ENCODE results near the gene OLFML2A. TPM values are rescaled to one million over a fixed set of nuclear protein-coding genes. Genes with fewer than 3 reads are reported as not detected.

Gene OLFML2A
- total RNA-seq, 1 experiment from 2014 or later = 1.4 TPM

- no TSS peak for BruUV-seq (replicated peaks)
- Histone ChIP-seq H3K36me3 (ENCODE audit: insufficient read depth, low read length, poor library complexity, severe bottlenecking) (no peaks in the 10 kb centered on the region), H3K27ac (ENCODE audit: low read depth, low read length, poor library complexity, severe bottlenecking) (no peak overlapping the region), H3K9me3 (ENCODE audit: low read depth, low read length, poor library complexity, severe bottlenecking) (no peaks in the 10 kb centered on the region), H3K27me3 (replicated peaks; ENCODE audit: insufficient read depth, low read depth, low read length, poor library complexity) (no peaks in the 10 kb centered on the region), H3K4me3 (ENCODE audit: low read depth, low read length, poor library complexity, severe bottlenecking) (no peak overlapping the region), H3K4me1 (ENCODE audit: insufficient read depth, low read length, poor library complexity, severe bottlenecking) (peaks cover 5% of the 10 kb centered on the region)
- intact Hi-C loops (cut with micrococcal nuclease; ENCODE audit: unreplicated experiment) = no loop called here
- ChIA-PET CTCF (no interaction called here), POLR2A (ENCODE audit: low non-redundant PET) (no interaction called here)
- no peak for DNase-seq (ENCODE audit: low spot score)
- TF ChIP-seq CTCF (conservative IDR thresholded peaks at IDR 0.05; ENCODE audit: low read depth, low read length) (no peak), EZH2 (IDR thresholded peaks at IDR 0.05; ENCODE audit: borderline replicate concordance, low read depth, low read length, poor library complexity, severe bottlenecking) (no peak)
These were observed 31.5 kb downstream of the OLFML2A start for GRCh38 chr9:124808246-124808956.

- no peak overlapping the region for H3K27ac ChIP-seq (ENCODE audit: low read depth, low read length, poor library complexity, severe bottlenecking)
- H3K27me3 ChIP-seq (replicated peaks; ENCODE audit: insufficient read depth, low read depth, low read length, poor library complexity) = no peaks in the 10 kb centered on the region
- no TSS peak for BruUV-seq (replicated peaks)
- intact Hi-C loops (cut with micrococcal nuclease; ENCODE audit: unreplicated experiment) = no loop called here
- DNase-seq (ENCODE audit: low spot score) = no peak
- no peaks in the 10 kb centered on the region for H3K9me3 ChIP-seq (ENCODE audit: low read depth, low read length, poor library complexity, severe bottlenecking)
- TF ChIP-seq CTCF (conservative IDR thresholded peaks at IDR 0.05; ENCODE audit: low read depth, low read length) (no peak), EZH2 (IDR thresholded peaks at IDR 0.05; ENCODE audit: borderline replicate concordance, low read depth, low read length, poor library complexity, severe bottlenecking) (no peak)
- H3K4me3 ChIP-seq (ENCODE audit: low read depth, low read length, poor library complexity, severe bottlenecking) = no peak overlapping the region
- peaks cover 5% of the 10 kb centered on the region for H3K4me1 ChIP-seq (ENCODE audit: insufficient read depth, low read length, poor library complexity, severe bottlenecking)
- POLR2A ChIA-PET (ENCODE audit: low non-redundant PET) = no interaction called here
- CTCF ChIA-PET = no interaction called here
- no peaks in the 10 kb centered on the region for H3K36me3 ChIP-seq (ENCODE audit: insufficient read depth, low read length, poor library complexity, severe bottlenecking)
These were observed 32.3 kb downstream of the OLFML2A start for GRCh38 chr9:124809211-124809610.

DNA sequence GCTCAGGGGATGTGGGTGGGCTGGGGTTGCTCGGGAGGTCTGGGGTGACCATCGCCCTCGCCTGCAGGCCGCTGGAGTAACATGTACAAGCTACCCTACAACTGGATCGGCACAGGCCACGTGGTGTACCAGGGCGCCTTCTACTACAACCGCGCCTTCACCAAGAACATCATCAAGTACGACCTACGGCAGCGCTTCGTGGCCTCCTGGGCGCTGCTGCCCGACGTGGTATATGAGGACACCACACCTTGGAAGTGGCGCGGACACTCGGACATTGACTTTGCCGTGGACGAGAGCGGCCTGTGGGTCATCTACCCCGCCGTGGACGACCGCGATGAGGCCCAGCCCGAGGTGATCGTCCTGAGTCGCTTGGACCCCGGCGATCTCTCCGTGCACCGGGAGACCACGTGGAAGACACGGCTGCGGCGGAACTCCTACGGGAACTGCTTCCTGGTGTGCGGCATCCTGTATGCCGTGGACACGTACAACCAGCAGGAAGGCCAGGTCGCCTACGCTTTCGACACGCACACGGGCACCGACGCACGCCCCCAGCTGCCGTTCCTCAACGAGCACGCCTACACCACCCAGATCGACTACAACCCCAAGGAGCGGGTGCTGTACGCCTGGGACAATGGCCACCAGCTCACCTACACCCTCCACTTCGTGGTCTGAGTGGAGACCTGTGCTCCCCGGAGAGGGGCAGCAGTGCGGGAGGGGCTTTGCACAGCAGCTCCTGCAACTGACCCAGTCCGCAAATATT lies 33.0 kb downstream of the OLFML2A start:
- DNase-seq (ENCODE audit: low spot score) = no peak
- no peak for TF ChIP-seq EZH2 (IDR thresholded peaks at IDR 0.05; ENCODE audit: borderline replicate concordance, low read depth, low read length, poor library complexity, severe bottlenecking)
- no peak for TF ChIP-seq CTCF (conservative IDR thresholded peaks at IDR 0.05; ENCODE audit: low read depth, low read length)
- intact Hi-C loops (cut with micrococcal nuclease; ENCODE audit: unreplicated experiment) = no loop called here
- H3K4me3 ChIP-seq (ENCODE audit: low read depth, low read length, poor library complexity, severe bottlenecking) = no peak overlapping the region
- ChIA-PET POLR2A (ENCODE audit: low non-redundant PET) (no interaction called here), CTCF (no interaction called here)
- H3K36me3 ChIP-seq (ENCODE audit: insufficient read depth, low read length, poor library complexity, severe bottlenecking) = no peaks in the 10 kb centered on the region
- BruUV-seq (replicated peaks) = no TSS peak
- peaks cover 5% of the 10 kb centered on the region for H3K4me1 ChIP-seq (ENCODE audit: insufficient read depth, low read length, poor library complexity, severe bottlenecking)
- no peak overlapping the region for H3K27ac ChIP-seq (ENCODE audit: low read depth, low read length, poor library complexity, severe bottlenecking)
- H3K27me3 ChIP-seq (replicated peaks; ENCODE audit: insufficient read depth, low read depth, low read length, poor library complexity) = no peaks in the 10 kb centered on the region
- no peaks in the 10 kb centered on the region for H3K9me3 ChIP-seq (ENCODE audit: low read depth, low read length, poor library complexity, severe bottlenecking)

All from A673 (cell line).